HG03108 (cell line): ENCODE results near the gene CELA3B.
"Not testable (repeated sequence)": the region's sequence is repeated elsewhere in the genome, so short reads cannot be mapped to it uniquely, and the experiment has no call there.

Experiments used
- ATAC-seq: cut with Tn5 transposase; IDR thresholded peaks from one replicate; pipeline ENCODE4 v1.9.1; 2021; ENCODE audit warnings: moderate library complexity; ENCODE audit not compliant: unreplicated experiment

CELA3B gene

DNA sequence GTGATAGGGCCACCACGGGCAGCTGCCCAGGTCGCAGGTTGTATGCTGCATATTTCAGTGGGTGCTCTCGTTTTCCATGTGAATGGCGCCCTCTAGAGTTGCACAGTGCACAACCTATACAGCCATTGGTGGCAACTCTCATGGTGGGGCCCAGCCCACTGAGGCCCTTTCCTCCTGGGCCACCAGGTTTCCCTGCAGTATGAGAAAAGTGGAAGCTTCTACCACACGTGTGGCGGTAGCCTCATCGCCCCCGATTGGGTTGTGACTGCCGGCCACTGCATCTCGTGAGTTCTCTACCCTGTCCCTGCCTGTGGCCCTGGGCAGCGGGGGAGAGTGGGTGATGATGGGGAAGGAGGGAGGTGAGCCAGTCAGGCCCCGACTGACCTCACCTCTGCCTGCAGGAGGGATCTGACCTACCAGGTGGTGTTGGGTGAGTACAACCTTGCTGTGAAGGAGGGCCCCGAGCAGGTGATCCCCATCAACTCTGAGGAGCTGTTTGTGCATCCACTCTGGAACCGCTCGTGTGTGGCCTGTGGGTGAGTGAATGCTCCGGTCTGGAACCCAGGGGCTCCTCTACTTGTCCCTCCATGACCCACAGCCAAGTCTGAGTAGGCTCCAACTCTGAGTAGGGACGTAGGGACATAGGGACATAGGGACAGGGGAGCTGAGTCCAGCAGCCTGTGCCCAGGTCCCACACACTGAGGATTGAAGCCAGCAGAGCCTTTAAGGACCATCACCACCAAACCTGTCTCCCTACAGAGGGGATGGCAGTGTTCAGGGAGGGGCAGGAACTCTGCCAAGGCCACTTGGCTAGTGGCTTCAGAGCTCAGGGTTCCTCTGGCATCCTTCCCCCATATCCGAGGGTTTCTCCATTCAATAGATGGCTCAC lies 28.7 kb downstream of the CELA3B start:
- not testable (repeated sequence) for ATAC-seq

DNA sequence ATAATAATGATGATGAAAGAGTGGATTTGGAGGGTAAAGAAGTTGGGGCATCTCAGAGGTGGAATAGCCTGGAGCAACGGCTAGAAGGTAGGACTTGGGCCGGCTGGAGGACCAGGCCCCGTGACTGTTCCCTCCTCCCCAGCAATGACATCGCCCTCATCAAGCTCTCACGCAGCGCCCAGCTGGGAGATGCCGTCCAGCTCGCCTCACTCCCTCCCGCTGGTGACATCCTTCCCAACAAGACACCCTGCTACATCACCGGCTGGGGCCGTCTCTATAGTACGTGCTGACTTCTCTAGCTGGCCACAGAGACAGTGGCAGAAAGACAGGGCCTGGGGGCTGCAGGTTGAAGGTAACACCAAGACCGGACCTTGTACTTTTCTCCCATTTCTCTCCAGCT lies 29.9 kb downstream of the CELA3B start:
- not testable (repeated sequence) for ATAC-seq

- not testable (repeated sequence) for ATAC-seq
These were observed 30.4 kb downstream of the CELA3B start for GRCh38 chr1:22007262-22007661.

- ATAC-seq, result not testable (repeated sequence)
These were observed 32.7 kb downstream of the CELA3B start for GRCh38 chr1:22009566-22009965.

DNA sequence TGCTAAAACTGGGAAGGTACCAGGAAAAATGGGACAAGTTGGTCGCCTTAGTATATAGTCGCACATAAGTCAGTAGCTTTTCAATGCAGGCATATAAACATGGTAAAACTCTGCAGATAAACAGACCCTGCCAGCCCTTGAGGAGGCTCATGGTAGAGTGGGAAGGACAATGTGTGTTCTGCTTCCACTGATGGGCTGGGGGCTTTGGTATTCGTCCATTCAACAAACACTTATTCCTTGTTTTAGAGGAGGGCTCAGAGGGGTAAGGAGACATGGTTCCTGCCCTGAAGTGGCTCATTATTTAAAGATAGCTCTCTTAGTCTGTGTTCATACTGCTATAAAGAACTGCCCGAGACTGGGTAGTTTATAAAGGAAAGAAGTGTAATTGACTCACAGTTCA lies 35.9 kb downstream of the CELA3B start:
- ATAC-seq, result not testable (repeated sequence)

- not testable (repeated sequence) for ATAC-seq
These were observed 37.9 kb downstream of the CELA3B start for GRCh38 chr1:22014575-22015206.

DNA sequence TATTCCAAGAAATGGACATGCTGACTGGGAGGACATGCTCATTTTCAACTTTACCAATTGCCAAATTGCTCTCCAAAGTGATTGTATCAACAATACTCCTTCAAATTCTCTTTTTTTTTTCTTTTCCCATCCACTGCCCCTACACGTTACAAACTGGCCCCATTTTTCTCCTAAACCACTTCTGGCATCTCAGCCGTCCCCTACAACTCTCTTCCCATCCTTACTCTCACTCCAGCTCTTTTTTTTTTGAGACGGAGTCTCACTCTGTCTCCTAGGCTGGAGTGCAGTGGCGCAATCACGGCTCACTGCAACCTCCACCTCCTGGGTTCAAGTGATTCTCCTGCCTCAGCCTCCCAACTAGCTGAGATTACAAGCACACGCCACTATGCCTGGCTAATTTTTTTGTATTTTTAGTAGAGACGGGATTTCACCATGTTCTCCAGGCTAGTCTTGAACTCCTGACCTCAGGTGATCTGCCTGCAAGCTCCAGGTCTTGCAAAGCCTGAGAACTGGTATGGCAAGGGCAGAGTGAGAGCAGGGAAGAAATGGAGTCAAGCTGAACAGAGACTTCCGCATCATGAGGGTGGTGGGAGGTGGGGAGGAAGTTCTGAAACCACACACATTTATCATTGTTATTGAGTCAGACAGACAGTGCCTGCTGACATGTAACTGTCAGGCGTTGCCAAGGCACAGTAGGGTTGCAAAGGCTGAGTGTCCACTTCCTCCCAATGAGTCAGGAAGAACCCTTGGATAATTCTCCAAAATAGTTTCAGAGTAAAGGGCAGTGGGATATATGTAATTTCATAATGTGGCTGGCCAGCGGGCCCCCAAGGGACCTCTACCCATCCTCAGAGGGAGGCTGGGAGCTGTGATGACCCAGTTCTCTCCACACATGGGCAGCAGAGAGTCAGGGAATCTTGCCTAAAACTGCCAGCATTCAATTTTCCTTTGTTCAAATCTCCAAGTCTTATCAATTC lies 42.0 kb downstream of the CELA3B start:
- no peak for ATAC-seq

DNA sequence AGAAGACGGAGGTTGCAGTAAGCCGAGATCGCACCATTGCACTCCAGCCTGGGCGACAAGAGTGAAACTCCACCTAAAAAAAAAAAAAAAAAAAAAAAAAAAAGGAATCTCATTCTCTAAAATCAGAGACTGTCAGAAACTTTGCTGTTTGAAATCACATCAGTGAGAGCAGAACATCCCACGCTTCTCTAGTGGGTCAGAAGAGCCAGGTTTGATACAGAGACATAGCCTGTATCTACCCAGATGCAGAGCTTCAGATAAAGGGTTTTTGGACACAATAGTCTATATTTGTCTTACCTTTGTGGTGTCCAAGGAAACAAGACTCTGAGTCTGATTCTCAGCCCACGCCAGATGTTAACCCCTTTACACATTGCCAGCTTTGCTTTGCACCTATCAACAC lies 44.2 kb downstream of the CELA3B start:
- no peak for ATAC-seq

DNA sequence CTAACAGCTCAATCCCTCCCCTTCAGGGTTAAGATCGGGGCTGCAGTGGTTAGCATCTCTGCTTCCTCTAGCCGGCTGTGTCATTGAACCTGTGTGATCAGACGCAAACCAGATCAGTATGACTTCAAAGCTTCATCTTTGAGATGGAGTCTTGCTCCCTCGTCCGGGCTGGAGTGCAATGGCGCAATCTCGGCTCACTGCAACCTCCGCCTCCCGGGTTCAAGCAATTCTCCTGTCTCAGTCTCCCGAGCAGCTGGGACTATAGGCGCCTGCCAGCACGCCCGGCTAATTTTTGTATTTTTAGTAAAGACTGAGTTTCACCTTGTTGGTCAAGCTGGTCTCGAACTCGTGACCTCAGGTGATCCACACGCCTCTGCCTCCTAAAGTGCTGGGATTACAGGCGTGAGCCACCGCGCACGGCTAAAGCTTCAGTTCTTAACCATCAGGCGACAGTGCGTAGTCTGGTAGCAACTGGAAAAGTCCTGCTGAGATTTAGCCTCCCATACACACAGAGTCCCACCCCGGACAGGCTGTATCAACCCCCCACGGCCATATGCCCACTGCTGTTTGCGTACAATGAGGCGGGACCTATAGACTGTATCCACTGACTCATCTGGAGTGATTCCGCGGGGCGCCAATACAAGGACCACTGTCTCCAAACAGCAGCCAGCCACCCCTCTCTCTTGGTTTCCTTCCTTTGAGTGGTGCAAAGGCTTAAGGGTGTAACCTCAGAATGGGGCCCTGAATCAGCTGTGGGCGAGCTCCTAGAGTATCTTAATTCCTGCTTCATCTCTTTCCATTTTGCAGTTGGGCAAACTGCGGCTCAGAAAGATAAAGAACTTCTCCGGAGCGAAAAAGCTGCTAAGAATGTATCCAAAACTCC lies 47.9 kb downstream of the CELA3B start:
- ATAC-seq, result peak; percentile 33

- peak; percentile 65 for ATAC-seq
These were observed 48.7 kb downstream of the CELA3B start for GRCh38 chr1:22025368-22026155.

- no peak for ATAC-seq
These were observed 50.1 kb downstream of the CELA3B start for GRCh38 chr1:22026924-22027289.

DNA sequence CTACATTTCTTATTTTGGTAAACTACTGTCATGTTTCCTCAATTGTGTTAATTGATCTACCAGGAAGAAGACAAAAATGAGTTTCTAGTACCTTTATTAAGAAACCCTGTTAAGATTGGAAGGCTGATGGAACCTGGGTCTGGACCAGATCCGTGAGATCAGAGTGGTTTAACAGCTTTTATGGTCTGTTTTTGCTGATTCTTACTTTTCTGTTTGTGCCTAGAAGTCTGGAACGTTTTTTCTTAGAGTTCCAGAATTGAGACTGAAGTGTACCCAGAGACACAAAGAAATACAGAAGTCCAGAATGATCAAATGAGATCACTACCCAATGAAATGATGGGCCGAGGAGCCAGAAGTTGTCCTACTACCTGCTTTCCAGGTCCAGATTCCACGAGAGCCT lies 53.2 kb downstream of the CELA3B start:
- ATAC-seq, result no peak

DNA sequence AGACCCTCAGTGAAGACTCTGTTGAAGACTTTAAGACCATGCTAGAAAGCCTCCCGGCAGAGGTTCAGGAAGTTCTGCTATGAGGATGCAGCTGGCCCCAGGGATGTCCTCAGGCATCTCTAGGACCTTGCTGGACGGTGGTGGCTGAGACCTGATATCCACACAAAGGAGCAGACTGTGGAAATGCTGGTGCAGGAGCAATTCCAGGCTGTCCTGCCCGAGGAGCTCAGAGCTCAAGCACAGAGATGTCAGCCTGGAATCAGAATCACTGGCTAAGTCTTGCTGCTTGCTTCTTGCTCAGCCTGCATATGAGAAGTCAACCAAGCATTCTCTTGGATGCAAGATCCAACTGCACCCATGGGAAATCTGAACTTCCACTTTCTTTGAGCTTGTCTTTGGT lies 53.7 kb downstream of the CELA3B start:
- no peak for ATAC-seq

DNA sequence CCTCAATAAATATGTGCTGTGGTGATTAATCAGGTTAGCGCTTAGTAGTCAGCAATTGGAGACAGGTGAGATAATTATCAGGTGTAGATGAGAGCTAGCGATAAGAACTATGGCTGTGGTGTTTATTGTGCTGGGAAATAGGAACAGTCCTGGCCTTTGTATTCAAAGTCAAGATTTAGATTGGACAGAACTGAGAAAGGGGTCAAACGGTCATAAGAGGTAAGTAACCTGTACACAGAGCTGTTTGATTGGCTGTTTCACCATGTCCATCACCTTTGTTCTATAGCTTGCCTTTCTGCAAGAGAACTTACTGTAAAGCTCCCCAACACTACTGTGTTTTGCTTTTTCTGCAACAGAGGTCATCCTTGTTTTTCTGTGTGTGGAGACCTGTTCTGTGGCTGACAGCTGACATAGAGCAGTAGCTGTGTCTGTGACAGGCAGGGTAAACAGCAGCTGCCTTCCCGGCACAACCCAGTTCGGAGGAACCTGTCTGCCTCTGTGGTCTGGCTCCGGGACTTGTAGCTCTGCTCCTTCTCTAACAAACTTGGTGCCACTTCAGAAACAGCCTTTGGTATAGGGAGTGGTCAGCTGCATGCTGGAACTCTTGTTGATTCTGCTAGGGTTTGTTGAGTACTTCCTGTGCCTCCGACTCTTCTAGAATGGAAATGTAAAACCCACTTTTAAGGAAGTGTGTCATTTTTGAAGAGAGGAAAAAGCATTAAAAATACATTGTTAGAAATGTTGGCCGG lies 54.6 kb downstream of the CELA3B start:
- no peak for ATAC-seq

DNA sequence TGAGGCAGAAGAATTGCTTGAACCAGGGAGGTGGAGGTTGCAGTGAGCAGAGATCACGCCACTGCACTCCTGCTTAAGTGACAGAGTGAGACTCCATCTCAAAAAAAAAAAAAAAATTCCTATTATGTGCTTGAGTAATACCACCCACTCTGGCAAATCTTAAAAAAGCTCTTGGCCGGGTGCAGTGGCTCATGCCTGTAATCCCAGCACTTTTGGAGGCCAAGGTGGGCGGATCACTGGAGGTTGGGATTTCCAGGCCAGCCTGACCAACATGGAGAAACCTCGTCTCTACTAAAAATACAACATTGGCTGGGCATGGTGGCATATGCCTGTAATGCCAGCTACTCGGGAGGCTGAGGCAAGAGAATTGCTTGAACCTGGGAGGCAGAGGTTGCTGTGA lies 58.0 kb downstream of the CELA3B start:
- ATAC-seq, result not testable (repeated sequence)

DNA sequence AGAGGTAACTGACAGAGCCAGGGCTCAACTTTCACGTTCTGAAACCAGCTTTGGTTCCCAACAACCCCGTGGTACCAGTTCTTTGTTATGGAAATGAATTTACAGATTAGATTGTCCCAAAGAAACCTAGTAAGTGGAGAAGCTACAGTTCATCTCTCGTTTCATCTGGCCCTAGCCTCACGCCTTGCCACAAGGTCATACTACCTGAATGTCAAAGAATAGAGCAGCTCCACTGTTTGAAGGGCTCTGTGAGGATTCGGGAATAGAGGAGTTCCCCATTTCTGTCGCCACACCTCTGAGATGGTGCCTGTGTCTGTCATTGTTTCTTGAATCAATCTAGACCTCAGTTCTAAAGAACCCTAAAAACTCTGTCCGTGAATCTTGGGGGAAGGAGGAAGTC lies 60.7 kb downstream of the CELA3B start:
- no peak for ATAC-seq

- no peak for ATAC-seq
These were observed 61.2 kb downstream of the CELA3B start for GRCh38 chr1:22038036-22038435.
